Activated T-helper 17 cell treated with anti-CD3 and anti-CD28 coated beads, Interleukin-2, amount 50 U/mL, for 72 hours (primary cell): ENCODE results near the gene CPZ. TPM values are rescaled to one million over a fixed set of nuclear protein-coding genes. Genes with fewer than 3 reads are reported as not detected.
A peak's percentile ranks its signal among the peaks of the same experiment; 100 is the strongest.

Source experiments
- ATAC-seq: fragments of 150-1000 bp; cut with Tn5 transposase; replicated peaks from 2 replicates; pipeline ENCODE4 v1.10.0; 2021; ENCODE audit warnings: mild to moderate bottlenecking, moderate library complexity
- H3K27ac Mint-ChIP-seq: one replicate; pipeline ENCODE4 v1.8.0; 2022; ENCODE audit warnings: mixed read lengths
- H3K27me3 Mint-ChIP-seq: one replicate; pipeline ENCODE4 v1.8.0; 2022; ENCODE audit warnings: mixed read lengths
- H3K36me3 Mint-ChIP-seq: one replicate; pipeline ENCODE4 v1.8.0; 2022; ENCODE audit warnings: low read depth, mild to moderate bottlenecking, mixed read lengths
- H3K4me1 Mint-ChIP-seq: one replicate; pipeline ENCODE4 v1.8.0; 2022; ENCODE audit warnings: mixed read lengths
- H3K4me3 Mint-ChIP-seq: one replicate; pipeline ENCODE4 v1.8.0; 2022; ENCODE audit warnings: mild to moderate bottlenecking, mixed read lengths
- H3K9me3 Mint-ChIP-seq: one replicate; pipeline ENCODE4 v1.8.0; 2022; ENCODE audit warnings: mixed read lengths
- total RNA-seq, 2 donors: library from RNA; stranded (reverse); gene quantifications; one replicate each; pipeline ENCODE4 v1.2.3, GENCODE V29; 2022

CPZ gene
- total RNA-seq: not detected

GRCh38 chr4:8592366-8593263, at the start of gene CPZ:
Gene CPZ (plus strand): TSS chr4:8592765. CDS start chr4:8592834, 69 bp downstream.
- no peak for ATAC-seq
- Mint-ChIP-seq H3K27ac (no peak within 1 kb of the TSS), H3K27me3 (peaks cover 20% of the 10 kb centered on the region), H3K4me3 (no peak within 1 kb of the TSS), H3K36me3 (no peaks in the 10 kb centered on the region), H3K4me1 (no peaks in the 10 kb centered on the region), H3K9me3 (no peaks in the 10 kb centered on the region)

GRCh38 chr4:8542776-8543525, 49.6 kb upstream of the CPZ start:
- Mint-ChIP-seq H3K27ac (no peak overlapping the region), H3K4me1 (no peaks in the 10 kb centered on the region), H3K4me3 (no peak overlapping the region), H3K36me3 (no peaks in the 10 kb centered on the region), H3K27me3 (no peaks in the 10 kb centered on the region), H3K9me3 (no peaks in the 10 kb centered on the region)
- ATAC-seq: no peak

- Mint-ChIP-seq H3K36me3 (no peaks in the 10 kb centered on the region), H3K4me3 (no peak overlapping the region), H3K27me3 (no peaks in the 10 kb centered on the region), H3K4me1 (no peaks in the 10 kb centered on the region), H3K9me3 (no peaks in the 10 kb centered on the region), H3K27ac (no peak overlapping the region)
- no peak for ATAC-seq
Observed at GRCh38 chr4:8543623-8544022, 48.9 kb upstream of the CPZ start.

GRCh38 chr4:8544282-8544681, 48.3 kb upstream of the CPZ start:
- Mint-ChIP-seq H3K4me1 (no peaks in the 10 kb centered on the region), H3K27ac (no peak overlapping the region), H3K36me3 (no peaks in the 10 kb centered on the region), H3K9me3 (no peaks in the 10 kb centered on the region), H3K27me3 (no peaks in the 10 kb centered on the region), H3K4me3 (no peak overlapping the region)
- no peak for ATAC-seq

GRCh38 chr4:8544741-8545438, 47.7 kb upstream of the CPZ start:
- H3K4me1 Mint-ChIP-seq: no peaks in the 10 kb centered on the region
- H3K27ac Mint-ChIP-seq: no peak overlapping the region
- H3K4me3 Mint-ChIP-seq: no peak overlapping the region
- H3K9me3 Mint-ChIP-seq: no peaks in the 10 kb centered on the region
- no peak for ATAC-seq
- H3K27me3 Mint-ChIP-seq: no peaks in the 10 kb centered on the region
- no peaks in the 10 kb centered on the region for H3K36me3 Mint-ChIP-seq

- Mint-ChIP-seq H3K27me3 (no peaks in the 10 kb centered on the region), H3K27ac (no peak overlapping the region), H3K36me3 (no peaks in the 10 kb centered on the region), H3K4me3 (no peak overlapping the region), H3K4me1 (no peaks in the 10 kb centered on the region), H3K9me3 (no peaks in the 10 kb centered on the region)
- no peak for ATAC-seq
Observed at GRCh38 chr4:8545439-8545765, 47.2 kb upstream of the CPZ start.

GRCh38 chr4:8546766-8547107, 45.8 kb upstream of the CPZ start:
- Mint-ChIP-seq H3K4me3 (no peak overlapping the region), H3K4me1 (no peaks in the 10 kb centered on the region), H3K27me3 (no peaks in the 10 kb centered on the region), H3K9me3 (no peaks in the 10 kb centered on the region), H3K27ac (no peak overlapping the region), H3K36me3 (no peaks in the 10 kb centered on the region)
- ATAC-seq: no peak

GRCh38 chr4:8547108-8547911, 45.3 kb upstream of the CPZ start:
- Mint-ChIP-seq H3K36me3 (no peaks in the 10 kb centered on the region), H3K4me1 (no peaks in the 10 kb centered on the region), H3K4me3 (no peak overlapping the region), H3K27ac (peak overlapping the region; percentile 73), H3K27me3 (peaks cover under 1% of the 10 kb centered on the region), H3K9me3 (no peaks in the 10 kb centered on the region)
- peak; percentile 32 for ATAC-seq

GRCh38 chr4:8547912-8548730, 44.4 kb upstream of the CPZ start:
- Mint-ChIP-seq H3K27ac (peak overlapping the region; percentile 73), H3K4me3 (no peak overlapping the region)

GRCh38 chr4:8548731-8549351, 43.7 kb upstream of the CPZ start:
- Mint-ChIP-seq H3K4me1 (no peaks in the 10 kb centered on the region), H3K4me3 (no peak overlapping the region), H3K36me3 (no peaks in the 10 kb centered on the region), H3K9me3 (no peaks in the 10 kb centered on the region), H3K27ac (no peak overlapping the region), H3K27me3 (peaks cover 3% of the 10 kb centered on the region)
- no peak for ATAC-seq

More at GRCh38 chr4:8547912-8548730, 44.4 kb upstream of the CPZ start:
- ATAC-seq: no peak
- Mint-ChIP-seq H3K4me1 (no peaks in the 10 kb centered on the region), H3K36me3 (no peaks in the 10 kb centered on the region), H3K27me3 (peaks cover 3% of the 10 kb centered on the region), H3K9me3 (no peaks in the 10 kb centered on the region)

GRCh38 chr4:8549352-8549931, 43.1 kb upstream of the CPZ start:
- Mint-ChIP-seq H3K36me3 (no peaks in the 10 kb centered on the region), H3K27ac (no peak overlapping the region), H3K9me3 (no peaks in the 10 kb centered on the region), H3K4me1 (no peaks in the 10 kb centered on the region), H3K27me3 (peaks cover 3% of the 10 kb centered on the region), H3K4me3 (no peak overlapping the region)
- ATAC-seq: no peak

GRCh38 chr4:8550691-8551090, 41.9 kb upstream of the CPZ start:
- Mint-ChIP-seq H3K9me3 (no peaks in the 10 kb centered on the region), H3K4me3 (no peak overlapping the region), H3K36me3 (no peaks in the 10 kb centered on the region), H3K27ac (no peak overlapping the region), H3K4me1 (no peaks in the 10 kb centered on the region), H3K27me3 (peaks cover 3% of the 10 kb centered on the region)
- no peak for ATAC-seq

- ATAC-seq: no peak
- Mint-ChIP-seq H3K9me3 (no peaks in the 10 kb centered on the region), H3K27me3 (peaks cover 3% of the 10 kb centered on the region), H3K4me3 (no peak overlapping the region), H3K27ac (no peak overlapping the region), H3K4me1 (no peaks in the 10 kb centered on the region), H3K36me3 (no peaks in the 10 kb centered on the region)
Observed at GRCh38 chr4:8552024-8552423, 40.5 kb upstream of the CPZ start.
